Smooth muscle cell (in vitro differentiated cells): Measurements from ENCODE around the gene CFAP299. TPM values are rescaled to one million over a fixed set of nuclear protein-coding genes. Genes with fewer than 3 reads are reported as not detected.

ENCODE experiments used
- DNase-seq: peaks from one replicate; lab custom pipeline; 2025; ENCODE audit not compliant: unreplicated experiment; lab: John Stamatoyannopoulos, UW
- H2AFZ ChIP-seq: fragments of 200-600 bp; sonication (generic); 2 replicates; pipeline ENCODE4 v1.6.0; 2016; ENCODE audit warnings: antibody characterized with exemption, low read depth, mild to moderate bottlenecking
- H3F3A ChIP-seq: fragments of 200-600 bp; sonication (generic); 2 replicates; pipeline ENCODE4 v1.6.0; 2017; ENCODE audit warnings: antibody characterized with exemption, low read depth
- H3K27ac ChIP-seq: fragments of 200-600 bp; sonication (generic); 2 replicates; pipeline ENCODE4 v1.5.1; 2016; ENCODE audit warnings: low read depth, mild to moderate bottlenecking
- H3K27me3 ChIP-seq: fragments of 200-600 bp; sonication (generic); 2 replicates; pipeline ENCODE4 v1.6.1; 2016; ENCODE audit warnings: low read depth, mild to moderate bottlenecking
- H3K36me3 ChIP-seq: fragments of 200-600 bp; sonication (generic); 2 replicates; pipeline ENCODE4 v1.5.1; 2016; ENCODE audit warnings: low read depth
- H3K4me1 ChIP-seq: fragments of 200-600 bp; sonication (generic); 2 replicates; pipeline ENCODE4 v1.5.1; 2016; ENCODE audit warnings: low read depth
- H3K4me2 ChIP-seq: fragments of 200-600 bp; sonication (generic); 2 replicates; pipeline ENCODE4 v1.6.0; 2016; ENCODE audit warnings: mild to moderate bottlenecking
- H3K4me3 ChIP-seq: fragments of 200-600 bp; sonication (generic); 2 replicates; pipeline ENCODE4 v1.5.1; 2016; ENCODE audit warnings: mild to moderate bottlenecking
- H3K79me2 ChIP-seq: fragments of 200-600 bp; sonication (generic); 2 replicates; pipeline ENCODE4 v1.6.0; 2016; ENCODE audit warnings: low read depth, mild to moderate bottlenecking
- H3K9ac ChIP-seq: fragments of 200-600 bp; sonication (generic); 2 replicates; pipeline ENCODE4 v1.6.0; 2016; ENCODE audit warnings: low read depth
- H3K9me3 ChIP-seq: fragments of 200-600 bp; sonication (generic); replicated peaks from 2 replicates; pipeline ENCODE4 v1.5.1; 2016; ENCODE audit warnings: low read depth
- H4K20me1 ChIP-seq: fragments of 200-600 bp; sonication (generic); 2 replicates; pipeline ENCODE4 v1.6.0; 2016; ENCODE audit warnings: low read depth
- WGBS: methylation state at CpG from one replicate; pipeline ENCODE4 v1.1.7; 2016; ENCODE audit warnings: low lambda C conversion rate; 5-methylcytosine and 5-hydroxymethylcytosine counted together
- polyA plus RNA-seq: library from polyadenylated mRNA; unstranded; fragments of >200 nt; fragmentation: Nextera tagmentation; extraction: Ambion mirVana; gene quantifications from 2 replicates; pipeline ENCODE4 v1.2.1, GENCODE V29; 2016
- total RNA-seq: library from RNA; depleted of rRNA; stranded (reverse); fragments of >200 nt; gene quantifications from 2 replicates; pipeline ENCODE4 v1.2.3, GENCODE V29; 2014
- TF ChIP-seq, protein P1 (sequence below): fragments of 200-600 bp; sonication (generic); IDR thresholded peaks from 2 replicates; pipeline ENCODE4 v1.5.1; 2017; ENCODE audit warnings: borderline replicate concordance, mild to moderate bottlenecking, antibody characterized with exemption; ENCODE audit not compliant: insufficient read depth, poor library complexity, severe bottlenecking

Gene CFAP299
- total and polyA plus RNA-seq, 2 experiments from 2014 or later = not detected

DNA sequence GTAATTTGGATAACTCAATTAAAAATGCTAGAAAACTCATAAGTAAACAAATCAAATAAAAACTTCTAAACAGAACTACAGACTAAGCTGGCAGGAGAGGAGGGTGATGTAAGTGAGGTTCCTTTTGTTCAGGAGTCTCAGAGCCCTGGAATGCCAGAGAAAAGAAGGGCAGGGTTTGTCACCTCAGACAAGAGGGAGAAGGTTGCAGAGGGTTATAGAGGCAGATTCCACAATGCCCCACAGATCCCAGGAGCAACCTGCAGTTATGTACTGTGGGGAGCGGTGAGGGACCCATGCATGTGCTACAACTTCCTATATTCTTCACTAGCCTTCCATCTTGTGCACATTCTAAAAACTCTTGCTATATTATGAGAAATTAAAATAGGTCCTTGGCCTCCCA is 129.7 kb downstream of the CFAP299 start:
- Histone ChIP-seq H2AFZ (no peak overlapping the region), H3F3A (no peaks in the 10 kb centered on the region), H3K9ac (no peak overlapping the region), H3K36me3 (no peaks in the 10 kb centered on the region), H3K27me3 (no peaks in the 10 kb centered on the region), H3K4me1 (no peaks in the 10 kb centered on the region), H4K20me1 (no peaks in the 10 kb centered on the region), H3K4me2 (no peak overlapping the region), H3K9me3 (no peaks in the 10 kb centered on the region), H3K27ac (no peak overlapping the region), H3K79me2 (no peaks in the 10 kb centered on the region), H3K4me3 (no peak overlapping the region)
- 81% methylated on average over 1 of the region's 1 CpG for WGBS
- TF ChIP-seq, protein P1, sequence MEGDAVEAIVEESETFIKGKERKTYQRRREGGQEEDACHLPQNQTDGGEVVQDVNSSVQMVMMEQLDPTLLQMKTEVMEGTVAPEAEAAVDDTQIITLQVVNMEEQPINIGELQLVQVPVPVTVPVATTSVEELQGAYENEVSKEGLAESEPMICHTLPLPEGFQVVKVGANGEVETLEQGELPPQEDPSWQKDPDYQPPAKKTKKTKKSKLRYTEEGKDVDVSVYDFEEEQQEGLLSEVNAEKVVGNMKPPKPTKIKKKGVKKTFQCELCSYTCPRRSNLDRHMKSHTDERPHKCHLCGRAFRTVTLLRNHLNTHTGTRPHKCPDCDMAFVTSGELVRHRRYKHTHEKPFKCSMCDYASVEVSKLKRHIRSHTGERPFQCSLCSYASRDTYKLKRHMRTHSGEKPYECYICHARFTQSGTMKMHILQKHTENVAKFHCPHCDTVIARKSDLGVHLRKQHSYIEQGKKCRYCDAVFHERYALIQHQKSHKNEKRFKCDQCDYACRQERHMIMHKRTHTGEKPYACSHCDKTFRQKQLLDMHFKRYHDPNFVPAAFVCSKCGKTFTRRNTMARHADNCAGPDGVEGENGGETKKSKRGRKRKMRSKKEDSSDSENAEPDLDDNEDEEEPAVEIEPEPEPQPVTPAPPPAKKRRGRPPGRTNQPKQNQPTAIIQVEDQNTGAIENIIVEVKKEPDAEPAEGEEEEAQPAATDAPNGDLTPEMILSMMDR = no peak
- no peak for DNase-seq

DNA sequence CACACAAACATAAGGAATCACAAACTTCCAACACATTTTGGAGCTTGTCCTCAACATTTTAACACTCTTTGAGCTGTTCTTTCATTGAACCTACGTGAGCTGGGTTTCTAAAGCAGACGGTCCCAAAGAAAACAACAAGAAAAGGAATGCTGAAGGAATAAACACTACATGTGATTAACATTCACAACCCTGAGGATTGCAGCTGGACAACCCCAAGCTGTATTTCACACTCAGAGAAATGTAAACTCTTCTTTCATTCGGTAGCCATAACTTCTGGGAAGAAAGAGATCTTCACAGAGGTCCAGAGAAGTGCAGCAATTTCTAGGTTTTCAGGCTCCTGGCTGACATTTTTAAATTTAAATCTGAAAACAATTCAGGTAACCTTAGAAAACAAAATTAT is 130.2 kb downstream of the CFAP299 start:
- H3K9ac ChIP-seq = no peak overlapping the region
- H3K9me3 ChIP-seq = no peaks in the 10 kb centered on the region
- H3K4me2 ChIP-seq = no peak overlapping the region
- H4K20me1 ChIP-seq = no peaks in the 10 kb centered on the region
- no peaks in the 10 kb centered on the region for H3K79me2 ChIP-seq
- H3K36me3 ChIP-seq = no peaks in the 10 kb centered on the region
- TF ChIP-seq, protein P1 = no peak
- H3K27ac ChIP-seq = no peak overlapping the region
- no peak for DNase-seq
- H2AFZ ChIP-seq = no peak overlapping the region
- H3K27me3 ChIP-seq = no peaks in the 10 kb centered on the region
- WGBS = 82% methylated on average over 3 of the region's 3 CpGs
- H3K4me3 ChIP-seq = no peak overlapping the region
- H3F3A ChIP-seq = no peaks in the 10 kb centered on the region
- H3K4me1 ChIP-seq = no peaks in the 10 kb centered on the region

DNA sequence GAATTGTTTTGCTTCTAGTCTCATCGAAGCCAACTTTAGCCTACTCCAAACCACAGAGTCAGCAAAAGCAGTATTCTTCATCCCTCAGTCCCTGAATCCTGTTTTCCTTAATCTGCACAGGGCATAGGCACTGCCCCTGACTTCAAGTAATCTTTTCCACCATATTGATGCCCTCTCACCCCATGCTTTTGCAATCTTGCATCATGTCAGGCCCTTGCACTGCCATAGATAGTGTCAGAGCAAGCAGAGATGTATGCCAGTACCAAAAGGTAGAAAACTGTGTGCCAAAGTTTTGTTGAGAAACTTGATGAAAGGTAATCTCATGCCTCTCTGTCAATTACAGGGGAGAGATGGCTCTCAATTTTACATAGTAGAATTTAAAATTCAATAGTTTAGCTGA is 131.1 kb downstream of the CFAP299 start:
- Histone ChIP-seq H3K4me3 (no peak overlapping the region), H3K4me2 (no peak overlapping the region), H3F3A (no peaks in the 10 kb centered on the region), H3K79me2 (no peaks in the 10 kb centered on the region), H3K4me1 (no peaks in the 10 kb centered on the region), H2AFZ (no peak overlapping the region), H3K9me3 (no peaks in the 10 kb centered on the region), H3K36me3 (no peaks in the 10 kb centered on the region), H3K9ac (no peak overlapping the region), H3K27ac (no peak overlapping the region), H3K27me3 (no peaks in the 10 kb centered on the region), H4K20me1 (no peaks in the 10 kb centered on the region)
- TF ChIP-seq, protein P1 = no peak
- no peak for DNase-seq
- 95% methylated on average over 1 of the region's 1 CpG for WGBS

DNA sequence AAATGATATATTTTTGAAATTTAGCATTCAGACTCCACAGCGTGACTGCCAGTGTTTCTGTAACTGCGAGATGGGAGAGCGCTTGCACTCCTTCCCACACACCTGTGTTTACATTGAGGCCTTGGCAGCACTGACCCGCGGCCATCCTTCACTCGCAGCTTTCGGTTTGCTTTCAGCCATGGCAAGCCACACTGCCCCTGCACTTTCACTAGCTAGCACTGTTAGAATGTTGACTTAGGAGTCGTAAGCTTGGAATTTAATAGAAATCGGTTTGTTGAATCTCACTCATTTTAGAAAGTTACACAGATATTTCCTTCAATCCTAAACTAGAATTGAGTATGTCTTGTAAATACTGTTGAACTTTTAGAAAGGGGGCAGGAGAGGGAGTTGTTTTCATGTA is 136.2 kb downstream of the CFAP299 start:
- 33% methylated on average over 9 of the region's 9 CpGs for WGBS
- H3K9me3 ChIP-seq = no peaks in the 10 kb centered on the region
- H3K4me1 ChIP-seq = no peaks in the 10 kb centered on the region
- no peak for DNase-seq
- H3K27ac ChIP-seq = no peak overlapping the region
- TF ChIP-seq, protein P1 = no peak
- no peaks in the 10 kb centered on the region for H3K27me3 ChIP-seq
- H3K4me2 ChIP-seq = peak overlapping the region; percentile 59
- no peak overlapping the region for H3K9ac ChIP-seq
- peak overlapping the region; percentile 62 for H2AFZ ChIP-seq
- no peaks in the 10 kb centered on the region for H3K36me3 ChIP-seq
- H3F3A ChIP-seq = no peaks in the 10 kb centered on the region
- H3K4me3 ChIP-seq = peak overlapping the region; percentile 38
- H4K20me1 ChIP-seq = no peaks in the 10 kb centered on the region
- no peaks in the 10 kb centered on the region for H3K79me2 ChIP-seq
